ENCODE results near the gene ZNF575. TPM values are rescaled to one million over a fixed set of nuclear protein-coding genes. Genes with fewer than 3 reads are reported as not detected.

The ZNF575 gene
- total RNA-seq, 1 experiment from 2014 or later, result not detected

GRCh38 chr19:43490759-43491158, 42.2 kb upstream of the ZNF575 start:
- Histone ChIP-seq H3K9ac (ENCODE audit: extremely low read depth, insufficient read length, low read length) (no peak overlapping the region), H3T11ph (ENCODE audit: low read length) (no peak overlapping the region), H2AFZ (ENCODE audit: low read length) (no peak overlapping the region), H2BK20ac (ENCODE audit: low read depth, low read length, poor library complexity, severe bottlenecking) (no peak overlapping the region), H4K91ac (ENCODE audit: insufficient read length, low read depth, low read length) (no peak overlapping the region), H4K8ac (replicated peaks; ENCODE audit: insufficient read length, low read depth, low read length) (no peak overlapping the region), H3K4ac (ENCODE audit: low read depth, low read length) (no peak overlapping the region), H3K4me2 (ENCODE audit: insufficient read depth, insufficient read length, low read length) (no peak overlapping the region), H4K5ac (ENCODE audit: insufficient read length, low read depth, low read length) (no peak overlapping the region), H3K4me1 (ENCODE audit: insufficient read depth, low read length) (no peaks in the 10 kb centered on the region), H3K79me2 (ENCODE audit: insufficient read depth, low read length) (no peaks in the 10 kb centered on the region), H3K14ac (ENCODE audit: insufficient read depth, low read length) (no peak overlapping the region), H3K23ac (ENCODE audit: insufficient read length, low read depth, low read length) (no peak overlapping the region), H3K18ac (ENCODE audit: insufficient read length, low read depth, low read length) (no peak overlapping the region), H3K79me1 (ENCODE audit: insufficient read depth, low read depth, low read length, poor library complexity, severe bottlenecking) (no peaks in the 10 kb centered on the region), H2BK12ac (ENCODE audit: insufficient read length, low read depth, low read length) (no peak overlapping the region), H2BK15ac (ENCODE audit: low read depth, low read length) (no peak overlapping the region), H2BK5ac (ENCODE audit: insufficient read length, low read length) (no peak overlapping the region), H3K27me3 (ENCODE audit: insufficient read depth, low read length) (no peaks in the 10 kb centered on the region), H3K23me2 (ENCODE audit: insufficient read length, low read depth, low read length, poor library complexity, severe bottlenecking) (no peaks in the 10 kb centered on the region), H3K56ac (ENCODE audit: insufficient read length, low read depth, low read length) (no peak overlapping the region), H2BK120ac (ENCODE audit: low read depth, low read length, poor library complexity, severe bottlenecking) (no peak overlapping the region), H3K27ac (ENCODE audit: insufficient read length, low read depth, low read length) (no peak overlapping the region), H2AK5ac (ENCODE audit: insufficient read length, low read length) (no peak overlapping the region), H4K20me1 (ENCODE audit: control insufficient read depth, insufficient read depth, insufficient read length) (no peaks in the 10 kb centered on the region), H3K9me3 (ENCODE audit: control insufficient read depth, low read depth, low read length) (no peaks in the 10 kb centered on the region)
- Mint-ChIP-seq H3K27me3 (ENCODE audit: low read depth) (no peaks in the 10 kb centered on the region), H3K36me3 (ENCODE audit: insufficient read depth in 1 of 3, low read depth in 3 of 3) (peaks cover 0 to 7% (median 3%) of the 10 kb centered on the region in 3 experiments; a peak in 3 of 7 replicates), H3K4me1 (peaks cover 2 to 6% of the 10 kb centered on the region in 2 experiments; a peak in 2 of 4 replicates), H3K4me3 (no peak overlapping the region), H3K9me3 (no peaks in the 10 kb centered on the region), H3K27ac (no peak overlapping the region)
- no CpG with 5 or more reads among the region's 5 CpGs for WGBS (ENCODE audit: extremely low coverage, insufficient read length, low lambda C conversion rate)
- DNase-seq, result no peak
- TF ChIP-seq CTCF (conservative IDR thresholded peaks at IDR 0.05), result no peak
